ENCODE data around the gene TMEM86B.
"Not testable (repeated sequence)": the region's sequence is repeated elsewhere in the genome, so short reads cannot be mapped to it uniquely, and the experiment has no call there.

Gene TMEM86B

DNA sequence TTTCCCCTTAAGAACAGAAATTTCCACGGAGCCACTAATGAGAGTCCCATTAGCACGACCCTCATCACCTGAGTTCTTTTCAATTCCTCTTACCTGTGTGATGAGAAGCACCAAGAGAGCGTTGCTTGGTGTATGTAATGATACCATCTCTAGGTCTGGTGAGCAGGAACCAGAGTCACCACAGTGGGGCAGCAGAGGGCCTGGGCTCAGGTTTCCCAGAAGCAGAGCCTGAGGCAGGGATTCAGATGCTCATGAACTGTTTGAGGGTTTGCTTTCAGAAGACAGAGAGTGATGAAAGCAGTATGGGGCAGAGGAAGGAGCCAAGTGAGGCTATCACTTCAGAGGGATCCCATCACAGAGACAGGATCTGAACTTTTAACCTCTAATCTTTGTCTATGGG, 16.1 kb downstream of the TMEM86B start:
- no peak for DNase-seq

GRCh38 chr19:55209693-55210472, 18.7 kb downstream of the TMEM86B start:
- no peak for DNase-seq

DNA sequence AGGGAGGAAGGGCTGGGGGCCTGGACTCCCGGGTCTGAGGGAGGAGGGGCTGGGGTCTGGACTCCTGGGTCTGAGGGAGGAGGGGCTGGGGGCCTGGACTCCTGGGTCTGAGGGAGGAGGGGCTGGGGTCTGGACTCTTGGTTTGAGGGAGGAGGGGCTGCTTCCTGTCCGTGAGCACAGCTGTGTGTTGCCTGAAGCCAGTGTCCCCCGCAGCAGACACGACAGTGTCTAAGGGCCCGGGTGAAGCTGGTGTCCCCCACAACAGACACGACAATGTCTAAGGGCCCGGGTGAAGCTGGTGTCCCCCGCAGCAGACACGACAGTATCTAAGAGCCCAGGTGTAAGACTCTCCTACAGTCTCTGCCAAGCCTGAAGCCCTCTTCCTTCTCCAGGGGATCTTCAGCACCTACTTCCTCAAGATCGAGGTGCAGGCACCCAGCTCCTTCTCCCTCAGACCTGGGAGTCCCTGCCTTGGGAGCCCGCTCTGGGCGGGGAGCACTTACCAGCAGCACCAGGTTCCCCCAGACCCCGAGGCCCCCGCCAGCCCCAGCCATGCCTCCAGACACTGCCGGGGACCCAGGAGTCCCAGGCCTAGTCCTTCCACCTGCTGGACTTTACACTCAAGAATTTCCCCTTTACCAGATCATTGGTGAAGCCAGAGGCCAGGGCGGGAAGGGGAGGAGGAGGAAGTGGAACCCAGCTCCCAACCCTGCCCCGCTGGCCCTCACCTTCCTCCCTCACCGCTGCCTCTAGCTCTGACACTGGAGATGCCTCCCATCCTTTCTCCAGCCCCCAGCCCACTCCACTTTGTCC, 19.5 kb downstream of the TMEM86B start, which contains the start of gene PTPRH:
Gene PTPRH (minus strand): TSS at position 622 of the 813 bp plus-strand sequence. CDS start 68 bp downstream, at position 554.
- no peak for DNase-seq

DNA sequence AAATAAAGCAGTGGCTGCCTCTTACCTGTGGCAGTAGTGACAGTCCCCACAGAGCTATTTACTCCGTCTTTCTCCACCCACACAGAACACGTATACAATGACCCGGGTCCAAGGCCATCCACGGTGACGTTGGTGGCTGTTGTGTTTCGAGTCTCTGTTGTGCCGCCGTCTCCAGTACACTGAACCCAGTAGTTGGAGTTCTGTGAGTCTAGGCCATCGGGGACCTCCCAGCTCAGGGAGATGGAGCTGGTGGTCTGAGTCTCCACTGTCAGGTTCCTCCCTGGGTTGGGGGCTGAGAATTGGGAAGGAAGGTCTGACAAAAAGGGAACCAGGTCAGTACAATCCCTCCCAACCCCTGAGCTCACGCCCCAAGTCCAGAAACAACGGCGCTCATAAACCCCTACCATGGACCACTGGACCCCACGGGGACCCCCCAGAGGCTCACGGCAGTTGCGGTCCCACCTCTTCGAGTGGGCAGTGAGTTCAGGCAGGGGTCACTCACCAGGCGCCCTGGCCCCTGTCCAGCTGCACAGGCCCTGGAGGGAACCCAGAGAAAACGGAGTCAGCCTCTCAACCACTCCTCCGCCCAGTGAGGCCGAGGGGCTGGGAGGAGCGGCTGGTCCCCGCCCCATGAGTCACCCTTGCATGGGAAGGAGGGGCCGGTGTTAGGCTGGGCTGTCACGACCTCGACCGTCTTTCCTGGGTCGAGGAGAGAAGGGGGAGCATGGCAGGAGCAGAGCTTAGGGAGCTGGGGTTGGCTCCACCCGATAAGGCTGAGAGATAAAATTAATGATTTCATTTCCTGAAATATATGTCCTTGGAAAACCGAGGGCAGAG, 21.7 kb downstream of the TMEM86B start:
- DNase-seq = peak; percentile 71

- DNase-seq = not testable (repeated sequence)
Measured at GRCh38 chr19:55202199-55202598, 26.4 kb downstream of the TMEM86B start.

DNA sequence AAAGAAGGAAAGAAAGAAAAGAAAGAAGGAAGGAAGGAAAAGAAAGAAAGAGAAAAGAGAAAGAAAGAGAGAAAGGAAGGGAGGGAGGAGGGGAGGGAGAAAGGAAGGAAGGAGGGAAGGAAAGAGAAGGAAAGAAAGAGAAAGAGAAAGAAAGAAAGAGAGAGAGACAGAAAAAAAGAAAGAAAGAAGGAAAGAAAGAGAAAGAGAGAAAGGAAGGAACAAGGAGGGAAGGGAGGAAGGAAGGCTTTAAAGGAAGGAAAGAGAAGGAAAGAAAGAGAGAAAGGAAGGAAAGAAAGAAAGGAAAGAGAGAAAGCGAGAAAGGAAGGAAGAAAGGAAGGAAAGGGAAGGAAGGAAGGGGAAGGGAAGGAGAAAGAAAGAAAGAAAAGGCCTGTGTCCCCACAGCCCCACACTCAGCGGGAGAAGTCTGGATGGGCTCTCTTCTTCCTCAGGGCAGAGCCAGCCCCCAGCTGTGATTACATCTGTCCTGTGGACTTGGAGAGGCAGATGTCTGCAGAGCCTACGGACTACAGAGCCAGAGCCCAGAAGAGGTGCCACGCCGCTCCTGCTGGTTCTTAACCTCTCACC, 28.9 kb downstream of the TMEM86B start:
- DNase-seq = no peak

DNA sequence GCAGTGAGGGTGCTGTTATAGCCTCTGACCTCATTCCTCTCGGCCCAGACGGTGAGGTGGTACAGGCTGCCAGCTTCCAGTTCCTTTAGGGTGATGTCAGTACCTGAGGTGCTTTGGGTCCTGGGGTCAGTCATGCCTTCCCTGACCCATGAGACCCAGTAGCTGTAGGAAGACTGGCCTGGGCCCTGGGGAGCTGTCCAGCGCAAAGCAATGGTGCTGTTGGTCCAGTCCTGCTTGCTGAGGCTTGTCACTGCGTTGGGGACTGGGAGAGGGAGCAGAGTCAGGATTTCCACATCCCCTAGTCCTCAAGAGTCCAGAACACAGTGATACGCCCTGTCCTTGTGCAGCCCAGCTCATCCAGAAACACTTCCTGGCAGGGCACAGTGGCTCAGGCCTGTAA, 29.9 kb downstream of the TMEM86B start:
- DNase-seq = no peak

DNA sequence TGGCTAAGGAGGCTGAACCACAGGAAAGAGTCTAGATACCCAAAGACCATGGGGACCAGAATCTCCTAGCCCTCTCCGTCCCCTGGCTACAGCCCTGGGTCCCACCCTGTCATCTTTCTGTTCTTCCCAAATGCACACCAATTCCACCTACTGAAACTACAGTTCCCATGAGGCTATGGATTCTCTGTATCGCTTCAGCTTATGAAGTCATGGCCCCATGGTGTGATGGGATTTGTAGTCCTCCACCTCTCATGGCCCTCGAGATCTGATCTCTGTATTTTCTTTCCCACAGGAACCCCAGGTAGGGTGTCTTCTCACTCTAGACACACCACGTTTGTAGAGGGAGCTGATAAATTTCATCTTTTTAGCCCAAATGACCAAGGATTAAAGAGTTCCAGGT, 31.0 kb downstream of the TMEM86B start:
- DNase-seq = no peak

GRCh38 chr19:55196803-55197202, 31.8 kb downstream of the TMEM86B start:
- DNase-seq = no peak

DNA sequence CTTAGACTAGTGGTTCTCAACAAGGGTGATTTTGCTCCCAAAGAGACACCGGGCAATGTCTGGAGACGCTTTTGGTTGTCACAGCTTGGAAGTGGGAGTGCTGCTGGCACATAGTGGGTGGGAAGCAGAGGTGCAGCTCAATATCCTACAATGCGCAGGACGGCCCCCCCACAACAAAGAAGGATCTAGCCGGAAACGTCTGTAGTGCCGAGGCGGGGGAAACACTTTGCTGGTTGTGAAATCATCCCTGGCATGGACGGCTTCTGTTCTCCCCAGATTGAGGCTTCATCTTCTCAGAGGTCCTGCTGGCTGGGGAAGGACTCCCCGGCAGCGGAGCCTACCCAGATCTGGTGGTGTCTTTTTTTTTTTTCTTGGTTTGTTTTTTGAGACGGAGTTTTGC, 35.1 kb downstream of the TMEM86B start:
- no peak for DNase-seq

- no peak for DNase-seq
Measured at GRCh38 chr19:55189403-55189835, 39.1 kb downstream of the TMEM86B start.

DNA sequence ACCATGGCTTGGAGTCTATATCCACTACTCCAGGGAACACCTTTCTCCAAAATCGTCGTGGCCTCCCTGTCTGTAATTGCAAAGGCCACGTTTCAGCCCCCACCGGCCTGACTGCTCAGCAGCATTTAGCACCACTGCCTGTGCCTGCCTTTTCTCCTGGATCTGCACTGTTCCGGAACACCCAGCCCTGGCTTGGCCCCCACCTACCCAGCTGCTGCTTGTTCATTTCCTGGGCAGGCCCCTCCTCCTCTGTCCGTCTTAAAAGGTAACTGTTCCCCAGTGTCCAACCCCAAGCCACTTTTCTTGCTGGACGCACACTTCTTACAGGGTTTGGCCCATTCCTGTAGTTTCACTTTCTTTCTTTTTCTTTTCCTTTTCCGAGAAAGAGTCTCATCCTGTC, 39.9 kb downstream of the TMEM86B start:
- no peak for DNase-seq

DNA sequence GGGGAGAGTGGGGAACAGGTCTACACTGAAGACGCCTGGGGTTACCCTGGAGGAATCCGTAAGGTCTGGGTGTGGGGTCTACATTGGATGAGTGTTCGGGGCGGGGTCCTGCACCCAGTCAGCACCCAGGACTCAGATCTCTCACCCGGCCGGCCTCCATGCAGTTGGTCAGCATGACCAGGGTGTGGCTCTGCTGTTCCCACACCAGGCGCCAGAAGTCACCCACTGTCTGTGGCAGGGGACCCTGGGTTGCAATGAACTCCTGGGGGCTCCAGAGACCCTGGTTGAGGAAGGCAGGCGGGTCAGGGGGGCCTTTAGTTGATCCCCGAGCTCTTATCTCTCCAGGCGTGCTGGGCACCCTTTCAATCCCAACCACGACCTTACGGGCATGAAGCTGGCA, 42.5 kb downstream of the TMEM86B start:
- no peak for DNase-seq

- DNase-seq = no peak
Measured at GRCh38 chr19:55181740-55182139, 46.8 kb downstream of the TMEM86B start.

DNA sequence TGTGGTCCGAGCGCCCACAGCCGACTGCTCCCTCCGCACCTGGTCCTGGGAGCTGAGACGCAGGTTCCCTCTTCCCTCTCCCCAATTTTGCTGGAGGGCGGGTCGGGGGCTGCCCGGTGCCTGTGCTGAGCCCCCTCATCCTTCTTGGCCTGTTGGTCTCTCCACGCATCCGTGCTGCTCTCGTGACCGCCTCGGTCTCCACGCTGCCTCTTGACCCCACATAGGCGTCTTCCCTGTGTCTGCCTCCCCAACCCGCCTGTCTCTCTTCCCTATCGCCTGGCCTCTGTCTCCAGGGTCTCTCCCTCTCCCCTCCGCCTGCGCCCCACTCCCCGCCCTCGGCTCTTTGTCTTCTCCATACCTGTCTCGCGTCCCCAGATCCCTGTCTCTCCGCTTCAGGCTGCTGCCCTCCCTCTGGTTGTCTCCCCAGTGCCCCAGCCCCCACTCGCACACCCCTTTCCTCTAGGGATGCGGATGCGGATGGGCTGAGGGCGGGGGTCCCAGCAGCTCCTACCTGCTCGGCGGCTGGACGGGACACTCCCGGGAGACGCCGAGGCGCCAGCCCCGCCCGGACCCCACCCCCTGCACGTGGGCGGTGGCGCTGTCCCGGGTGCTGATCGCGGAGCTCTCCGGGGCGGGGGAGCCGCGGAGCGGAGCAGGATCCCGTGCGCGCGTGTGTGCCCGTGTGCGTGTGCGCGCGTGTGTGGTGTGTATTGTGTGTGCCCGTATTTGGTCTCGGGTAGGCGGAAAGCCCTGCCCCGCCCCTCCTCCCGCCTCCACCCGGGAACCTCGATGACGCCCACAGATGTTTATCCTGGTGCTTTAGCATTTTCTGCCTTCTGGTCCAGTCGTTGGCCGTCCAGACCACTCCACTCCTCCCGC, 48.7 kb downstream of the TMEM86B start, which contains the start of gene SYT5:
Gene SYT5 (minus strand): TSS at position 684 of the 879 bp plus-strand sequence. CDS start 1,248 bp downstream, outside the sequence.
- peak; percentile 20 for DNase-seq

DNA sequence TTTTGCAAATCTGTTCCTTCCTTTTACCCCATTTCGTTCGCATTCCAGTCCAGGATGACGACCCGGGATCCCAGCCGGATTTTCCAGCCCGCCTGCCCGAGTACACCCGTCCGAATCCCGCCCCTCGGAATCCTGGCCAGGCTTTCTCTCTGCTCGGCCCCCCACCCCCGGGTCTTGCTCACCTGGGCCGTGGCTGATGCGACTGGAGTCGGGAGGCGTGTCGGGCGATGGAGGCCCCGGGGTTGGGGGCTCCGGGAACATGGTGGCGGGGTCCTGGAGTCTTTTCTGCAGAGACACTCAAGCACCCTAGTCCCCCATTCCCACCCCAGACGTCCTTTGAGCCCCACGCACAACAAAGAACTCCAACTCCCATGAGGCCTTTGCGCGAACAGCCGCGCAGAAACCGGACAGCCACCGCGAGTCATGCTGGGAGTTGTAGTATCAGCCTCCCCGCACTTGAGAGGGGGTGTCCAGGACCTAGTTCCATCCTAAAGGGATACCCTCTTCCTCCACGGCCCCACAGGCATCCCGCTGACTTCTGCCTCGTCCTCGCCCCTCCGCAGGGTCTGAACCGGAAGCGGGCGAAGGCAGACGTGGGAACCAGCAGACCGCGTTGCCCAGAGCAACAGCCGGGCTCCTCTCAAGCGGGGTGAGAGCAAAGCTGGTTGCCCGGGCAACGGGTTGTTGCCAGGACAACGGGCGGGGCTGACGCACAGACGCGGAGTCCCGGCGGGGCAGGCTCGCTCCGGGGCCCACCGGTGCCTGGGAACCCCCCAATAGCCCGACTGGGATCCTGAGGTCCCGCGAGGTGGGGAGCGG, 49.6 kb downstream of the TMEM86B start:
- DNase-seq = peak; percentile 90

Data from DMS79 treated with DMSO at 0.1 percent for 48 hours (cell line).